GM21825 (cell line): ENCODE measurements around the gene ZNF77.
"Not testable (repeated sequence)": the region's sequence is repeated elsewhere in the genome, so short reads cannot be mapped to it uniquely, and the experiment has no call there.

ENCODE experiments used
- ATAC-seq: cut with Tn5 transposase; IDR thresholded peaks from one replicate; pipeline ENCODE4 v1.9.1; 2021; ENCODE audit warnings: mild to moderate bottlenecking, moderate library complexity; ENCODE audit not compliant: unreplicated experiment

Gene ZNF77

GRCh38 chr19:2923510-2923909 is 21.3 kb downstream of the ZNF77 start:
- no peak for ATAC-seq

DNA sequence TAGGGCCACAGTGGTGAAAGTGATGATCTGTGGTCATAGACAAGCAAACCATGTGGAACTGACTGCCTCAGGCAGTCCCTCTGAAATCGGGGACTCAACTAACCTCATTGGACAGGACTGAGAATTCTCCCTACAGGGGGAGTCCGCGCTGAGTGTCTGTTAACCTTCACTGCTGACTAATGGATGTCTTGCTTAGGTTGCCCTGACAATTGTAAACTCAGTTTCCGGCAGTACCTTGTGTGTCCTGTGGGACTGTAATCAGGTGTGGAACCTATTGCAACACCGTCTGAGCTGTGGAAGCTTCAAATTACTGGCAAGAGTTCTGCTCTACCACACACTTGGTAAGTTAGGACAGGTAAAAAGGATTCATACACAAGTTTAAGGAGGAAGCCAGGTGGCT is 21.8 kb downstream of the ZNF77 start:
- no peak for ATAC-seq

- no peak for ATAC-seq
These were observed 27.2 kb downstream of the ZNF77 start for GRCh38 chr19:2917275-2918184.

- no peak for ATAC-seq
These were observed 32.5 kb downstream of the ZNF77 start for GRCh38 chr19:2912306-2912705.

GRCh38 chr19:2906631-2907195 is 38.1 kb downstream of the ZNF77 start:
- no peak for ATAC-seq

GRCh38 chr19:2905918-2906519 is 38.8 kb downstream of the ZNF77 start:
- no peak for ATAC-seq

DNA sequence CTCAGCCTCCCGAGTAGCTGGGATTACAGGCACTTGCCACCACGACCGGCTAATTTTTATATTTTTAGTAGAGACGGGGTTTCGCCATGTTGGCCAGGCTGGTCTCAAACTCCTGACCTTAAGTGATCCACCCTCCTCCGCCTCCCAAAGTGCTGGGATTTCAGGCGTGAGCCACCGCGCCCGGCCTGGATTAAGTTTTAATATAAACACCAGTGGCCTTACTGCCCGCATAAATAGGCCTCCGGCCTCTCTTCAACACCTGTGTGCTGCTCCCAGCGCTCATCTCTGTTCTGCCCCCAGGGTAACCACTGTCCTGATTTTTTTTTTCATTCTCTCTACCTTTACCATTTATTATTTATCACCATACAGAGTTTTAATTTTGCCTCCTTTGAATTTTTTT is 41.4 kb downstream of the ZNF77 start:
- ATAC-seq = not testable (repeated sequence)

DNA sequence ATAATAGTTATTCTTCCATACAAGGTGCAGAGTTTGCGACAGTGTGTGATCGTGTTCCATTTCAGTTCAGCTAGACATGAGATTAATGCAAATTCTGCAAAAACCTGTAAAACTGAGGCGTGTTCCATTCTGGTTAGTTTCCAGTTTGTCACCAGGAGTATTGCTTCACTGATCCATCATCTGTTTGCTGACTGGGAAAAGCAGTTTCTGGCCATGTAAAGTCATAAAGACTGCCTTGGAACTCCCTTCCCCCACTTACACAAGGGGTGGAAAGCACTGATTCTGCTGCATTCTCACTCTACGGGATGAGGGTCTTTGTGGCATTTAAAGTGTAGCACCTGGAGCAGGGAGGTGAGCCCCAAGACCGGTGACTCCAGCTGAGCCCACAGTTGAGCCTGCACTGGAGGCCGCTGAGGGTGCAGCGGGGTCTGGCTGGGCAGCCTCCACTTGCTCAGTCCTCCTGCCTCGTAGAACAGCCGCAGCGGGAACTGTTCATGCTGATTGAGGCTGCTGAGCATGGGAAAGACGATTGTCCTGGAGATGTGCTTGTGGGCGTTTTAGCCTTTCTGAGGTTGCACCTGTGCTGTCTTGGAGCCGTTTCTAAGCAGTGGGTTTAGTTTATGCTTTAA is 42.1 kb downstream of the ZNF77 start:
- no peak for ATAC-seq

DNA sequence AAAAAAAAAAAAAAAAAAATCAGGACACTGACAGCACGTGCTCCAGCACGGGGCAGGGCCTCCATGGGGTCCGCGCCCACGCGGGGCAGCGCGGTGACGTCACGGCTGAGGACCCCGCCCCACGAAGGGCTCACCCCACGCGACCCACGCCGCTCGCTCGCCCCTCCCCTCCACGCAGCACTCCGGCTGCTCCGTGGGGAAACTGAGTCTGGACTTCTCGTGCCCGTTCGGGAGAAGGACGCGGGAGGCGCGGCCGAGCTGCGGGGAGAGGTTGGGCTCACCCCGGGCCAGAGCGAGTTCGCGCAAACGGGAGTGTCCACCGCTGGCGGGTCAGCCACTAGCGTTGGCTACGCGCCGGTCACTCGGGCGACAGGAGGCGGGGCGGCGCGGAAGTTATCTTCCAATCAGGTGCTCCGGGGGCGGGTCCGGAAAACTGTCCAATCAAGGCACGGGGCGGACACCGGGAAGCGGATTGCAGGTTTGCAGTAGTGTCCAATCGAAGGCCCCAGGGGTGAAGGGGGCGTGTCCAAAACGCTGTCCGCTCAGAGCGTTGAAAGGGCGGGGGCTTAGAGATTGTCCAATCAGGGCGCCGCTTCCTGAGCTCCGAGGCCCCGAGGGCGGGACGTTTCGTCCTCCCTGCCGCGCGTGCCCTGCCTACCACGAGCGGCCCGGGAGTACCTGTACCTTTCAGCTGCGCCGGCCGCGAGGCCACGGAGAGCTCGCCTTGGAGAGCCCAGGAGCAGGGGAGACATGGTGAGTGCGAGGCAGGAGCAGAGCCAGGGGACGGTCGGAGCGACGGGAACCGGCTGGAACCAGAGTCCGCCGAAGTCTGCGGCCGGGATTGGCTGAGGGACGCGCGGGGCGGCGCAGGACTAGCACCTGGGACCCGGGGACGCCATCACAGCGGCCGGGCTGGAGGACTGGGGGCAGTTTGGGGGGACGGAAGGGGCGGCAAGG is 44.2 kb downstream of the ZNF77 start, which contains the start of gene ZNF57:
Gene ZNF57, plus strand, starts transcription at position 633 of the 957 bp plus-strand sequence. Its CDS starts 118 bp downstream, at position 751.
- peak; percentile 86 for ATAC-seq

- ATAC-seq = no peak
These were observed 48.1 kb downstream of the ZNF77 start for GRCh38 chr19:2896694-2897093.

GRCh38 chr19:2890531-2890930 is 54.2 kb downstream of the ZNF77 start:
- ATAC-seq = not testable (repeated sequence)

DNA sequence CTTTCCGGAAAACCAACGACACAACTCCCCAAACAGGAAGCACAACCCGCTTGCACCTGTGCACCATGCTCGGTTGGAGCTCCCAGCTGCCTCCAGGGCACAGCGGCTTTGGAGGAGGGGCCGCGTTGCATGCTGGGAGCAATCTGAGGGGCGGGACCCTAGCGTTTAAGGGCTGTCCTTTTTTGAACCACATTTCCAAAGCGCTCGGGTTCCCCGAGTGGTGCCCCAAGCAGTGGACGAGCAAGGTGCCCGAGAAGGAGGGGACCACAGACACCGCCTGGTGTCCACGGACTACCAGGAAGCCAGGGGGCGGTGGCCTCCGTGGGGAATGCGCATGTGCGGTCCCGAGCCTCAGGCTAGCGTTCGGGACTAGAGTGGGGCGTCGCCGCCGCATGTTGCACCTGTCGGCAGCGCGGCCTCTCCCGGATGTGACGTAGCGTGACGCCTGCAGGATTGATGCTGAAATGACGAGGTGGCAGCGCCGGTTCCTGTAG is 56.0 kb downstream of the ZNF77 start:
- ATAC-seq = no peak

DNA sequence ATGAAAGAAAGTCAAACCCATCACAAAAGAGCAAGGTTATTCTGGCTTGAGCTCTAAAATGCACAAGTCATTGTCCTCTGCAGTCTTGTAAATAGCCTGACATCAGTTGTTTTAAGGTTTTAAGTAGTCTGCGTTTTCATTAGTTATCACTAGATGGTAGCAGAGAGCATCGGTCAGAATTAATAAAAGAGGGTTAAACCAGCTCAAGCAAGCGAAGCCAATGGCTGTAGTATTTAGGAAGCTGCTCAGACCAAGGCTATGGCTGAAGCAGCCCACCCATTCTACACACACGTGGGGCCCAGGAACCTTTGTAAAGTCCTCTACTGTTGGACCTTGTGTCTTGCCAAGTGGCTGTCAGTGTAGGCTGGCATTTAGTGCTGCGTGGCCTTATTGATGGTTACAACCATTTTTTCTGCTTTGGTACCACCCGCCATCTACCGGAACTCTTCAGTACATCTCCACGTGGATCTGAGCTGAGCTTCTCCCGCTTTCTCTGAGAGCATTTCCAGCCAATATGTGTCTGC is 57.3 kb downstream of the ZNF77 start:
- ATAC-seq = no peak

DNA sequence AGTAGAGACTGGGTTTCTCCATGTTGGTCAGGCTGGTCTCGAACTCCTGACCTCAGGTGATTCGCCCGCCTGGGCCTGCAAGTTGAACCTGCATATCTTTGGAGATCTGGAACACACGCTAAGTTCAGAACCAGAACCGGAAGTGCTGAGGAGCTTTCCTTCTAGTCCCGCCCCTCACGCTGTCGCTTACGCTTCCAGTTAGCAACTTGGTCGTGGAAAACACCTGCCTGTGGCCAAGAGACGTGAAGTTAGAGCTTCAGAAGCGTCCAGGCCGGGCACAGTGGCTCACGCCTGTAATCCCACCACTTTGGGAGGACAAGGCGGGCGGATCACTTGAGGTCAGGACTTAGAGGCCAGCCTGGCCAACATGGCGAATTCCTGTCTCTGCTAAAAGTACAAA is 59.0 kb downstream of the ZNF77 start:
- no peak for ATAC-seq

DNA sequence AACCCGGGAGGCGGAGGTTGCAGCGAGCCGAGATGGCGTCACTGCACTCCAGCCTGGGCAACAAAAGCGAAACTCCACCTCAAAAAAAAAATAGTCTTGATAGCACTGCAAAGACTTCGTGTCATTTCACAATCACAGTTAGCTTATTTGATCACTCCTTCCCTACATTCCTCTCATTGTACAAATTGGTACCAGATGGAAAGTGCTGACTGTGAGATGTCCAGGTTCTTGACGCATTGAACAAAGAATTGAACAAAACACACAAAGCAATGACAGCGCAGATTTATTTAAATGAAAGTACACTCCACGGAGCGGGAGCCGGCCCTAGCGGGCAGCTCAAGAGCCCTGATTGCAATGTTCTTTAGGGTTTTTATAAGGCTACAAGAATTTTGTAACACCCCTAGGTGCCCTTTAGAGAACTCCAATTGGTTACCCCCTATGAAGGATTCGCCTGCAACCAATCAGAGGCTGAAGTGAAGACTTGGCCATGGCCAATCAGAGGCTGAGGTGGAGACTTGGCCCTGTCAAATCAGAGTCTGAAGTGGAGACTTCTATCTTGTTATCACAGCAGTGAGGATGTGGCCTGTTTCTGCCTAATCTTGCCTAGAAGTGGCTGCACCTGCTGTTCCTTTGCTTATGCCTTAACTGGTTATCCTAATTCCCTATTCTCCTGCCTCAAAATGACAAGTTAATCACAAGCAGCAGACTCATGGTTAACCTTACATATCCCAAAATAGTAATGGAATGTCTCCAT is 60.9 kb downstream of the ZNF77 start:
- ATAC-seq = no peak
